Mesendoderm (in vitro differentiated cells): Measurements from ENCODE around the gene PITPNC1. TPM values are rescaled to one million over a fixed set of nuclear protein-coding genes. Genes with fewer than 3 reads are reported as not detected.
A peak's percentile ranks its signal among the peaks of the same experiment; 100 is the strongest.
"Not testable (repeated sequence)": the region's sequence is repeated elsewhere in the genome, so short reads cannot be mapped to it uniquely, and the experiment has no call there.

Source experiments
- DNase-seq: peaks from one replicate; pipeline ENCODE4 v3.0.0; 2013
- H2AK5ac ChIP-seq: 2 replicates; pipeline ENCODE4 v1.6.1; 2013; ENCODE audit warnings: low read length, inconsistent platforms
- H2BK120ac ChIP-seq: 2 replicates; pipeline ENCODE4 v1.6.1; 2013; ENCODE audit warnings: low read depth, mild to moderate bottlenecking, low read length, moderate library complexity, mixed read lengths
- H2BK15ac ChIP-seq: replicated peaks from 2 replicates; pipeline ENCODE4 v1.6.1; 2013; ENCODE audit warnings: low read depth, mild to moderate bottlenecking, moderate library complexity
- H2BK5ac ChIP-seq: 2 replicates; pipeline ENCODE4 v1.6.1; 2013; ENCODE audit warnings: low read length, inconsistent platforms
- H3K18ac ChIP-seq: 2 replicates; pipeline ENCODE4 v1.6.1; 2013; ENCODE audit warnings: mild to moderate bottlenecking, low read length, mixed read lengths
- H3K23ac ChIP-seq: one replicate; pipeline ENCODE4 v1.6.1; 2013; ENCODE audit warnings: low read length
- H3K27ac ChIP-seq: 2 replicates; pipeline ENCODE4 v1.5.1; 2013; ENCODE audit warnings: low read depth, mild to moderate bottlenecking, inconsistent platforms, low read length, moderate library complexity
- H3K27me3 ChIP-seq: 2 replicates; pipeline ENCODE4 v1.6.1; 2013; ENCODE audit warnings: low read length, control low read depth, mild to moderate bottlenecking, inconsistent platforms; ENCODE audit not compliant: insufficient read depth, poor library complexity
- H3K36me3 ChIP-seq: 2 replicates; pipeline ENCODE4 v1.6.1; 2013; ENCODE audit warnings: low read length, inconsistent platforms; ENCODE audit not compliant: control insufficient read depth, insufficient read depth
- H3K4ac ChIP-seq: one replicate; pipeline ENCODE4 v1.6.1; 2013; ENCODE audit warnings: low read depth, mild to moderate bottlenecking, low read length, moderate library complexity
- H3K4me1 ChIP-seq: 2 replicates; pipeline ENCODE4 v1.6.1; 2013; ENCODE audit warnings: low read depth, low read length, inconsistent platforms; ENCODE audit not compliant: control insufficient read depth
- H3K4me2 ChIP-seq: 2 replicates; pipeline ENCODE4 v1.6.1; 2013; ENCODE audit warnings: low read length
- H3K4me3 ChIP-seq: 2 replicates; pipeline ENCODE4 v1.5.1; 2013; ENCODE audit warnings: mild to moderate bottlenecking, low read length
- H3K56ac ChIP-seq: one replicate; pipeline ENCODE4 v1.6.1; 2013; ENCODE audit warnings: low read length
- H3K79me1 ChIP-seq: 2 replicates; pipeline ENCODE4 v1.6.1; 2013; ENCODE audit warnings: low read length, inconsistent platforms
- H3K79me2 ChIP-seq: 2 replicates; pipeline ENCODE4 v1.6.1; 2013; ENCODE audit warnings: mild to moderate bottlenecking, low read length; ENCODE audit not compliant: control insufficient read depth, insufficient read depth
- H3K9ac ChIP-seq: 2 replicates; pipeline ENCODE4 v1.6.1; 2013; ENCODE audit warnings: low read length, inconsistent platforms
- H4K5ac ChIP-seq: one replicate; pipeline ENCODE4 v1.6.1; 2013; ENCODE audit warnings: low read length
- H4K8ac ChIP-seq: one replicate; pipeline ENCODE4 v1.6.1; 2013; ENCODE audit warnings: low read depth, mild to moderate bottlenecking, control low read depth, low read length, moderate library complexity
- WGBS: extraction: QIAGEN DNeasy Blood & Tissue Kit; methylation state at CpG from one replicate; pipeline ENCODE4 v1.1.7; 2013; ENCODE audit warnings: low lambda C conversion rate, missing lambda C conversion rate; ENCODE audit not compliant: insufficient coverage; ENCODE audit errors: extremely low coverage; 5-methylcytosine and 5-hydroxymethylcytosine counted together
- polyA plus RNA-seq, 2 experiments: library from polyadenylated mRNA; stranded (reverse); fragments of 200-250 nt; gene quantifications; one replicate each; pipeline ENCODE4 v1.2.3, GENCODE V29; 2013

Gene PITPNC1
- 54.2 TPM for polyA plus RNA-seq (2013, experiment 1 of 2)
- 52.1 TPM for polyA plus RNA-seq (2013, experiment 2 of 2)

DNA sequence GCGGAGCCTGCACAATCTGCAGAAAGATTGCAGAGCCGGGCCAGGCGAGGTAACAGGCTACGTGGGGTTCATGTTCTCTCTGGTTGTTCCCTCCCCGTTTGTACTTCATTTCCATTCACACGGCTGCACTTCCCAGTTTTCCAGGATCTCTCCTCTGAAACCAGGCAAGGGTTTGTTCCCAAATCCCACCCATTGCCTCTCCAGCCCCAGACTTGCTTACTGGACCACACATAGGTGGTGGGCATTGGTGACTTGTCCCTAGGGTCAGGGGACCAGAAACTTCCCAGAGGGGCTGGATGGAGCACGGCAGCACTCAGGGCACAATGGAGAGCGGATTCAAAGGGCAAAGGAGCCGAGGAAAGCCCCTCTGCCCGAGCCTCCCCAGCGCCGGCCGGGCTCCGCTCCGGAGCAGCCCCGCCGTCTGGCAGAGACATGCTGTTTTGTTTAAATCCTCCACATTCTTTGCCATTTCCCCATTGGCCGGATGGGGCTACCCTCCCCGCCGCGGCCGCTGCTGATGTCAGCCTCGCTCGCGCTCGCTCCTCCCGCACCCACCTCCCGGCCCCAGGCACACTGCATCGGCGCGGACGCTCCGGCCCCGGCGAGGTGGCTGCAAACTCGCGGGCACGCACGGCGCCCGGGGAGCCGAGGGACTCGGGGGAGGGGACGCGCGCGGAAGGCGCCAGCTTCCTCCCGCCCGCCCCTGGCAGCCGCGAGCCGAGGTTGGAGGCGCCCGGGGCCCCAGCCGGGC is at the start of gene PITPNC1:
Gene PITPNC1, plus strand, starts transcription at position 545 of the 751 bp plus-strand sequence.
- peak within 1 kb of the TSS; percentile 87 for H2BK5ac ChIP-seq
- H3K27me3 ChIP-seq, result no peaks in the 10 kb centered on the region
- peak within 1 kb of the TSS; percentile 15 for H4K8ac ChIP-seq
- peak within 1 kb of the TSS; percentile 38 for H3K4me3 ChIP-seq
- no peak within 1 kb of the TSS for H3K23ac ChIP-seq
- H3K79me1 ChIP-seq, result peaks cover 8% of the 10 kb centered on the region
- peaks cover 12% of the 10 kb centered on the region for H3K79me2 ChIP-seq
- peaks cover 4% of the 10 kb centered on the region for H3K4me1 ChIP-seq
- no peak within 1 kb of the TSS for H2AK5ac ChIP-seq
- peak within 1 kb of the TSS; percentile 96 for H3K27ac ChIP-seq
- peak within 1 kb of the TSS; percentile 75 for H3K9ac ChIP-seq
- H4K5ac ChIP-seq, result no peak within 1 kb of the TSS
- H3K4me2 ChIP-seq, result peak within 1 kb of the TSS; percentile 91
- no CpG with 5 or more reads among the region's 56 CpGs for WGBS
- peak; percentile 95 for DNase-seq
- no peak within 1 kb of the TSS for H2BK15ac ChIP-seq
- peak within 1 kb of the TSS; percentile 95 for H3K56ac ChIP-seq
- H3K4ac ChIP-seq, result peak within 1 kb of the TSS; percentile 63
- no peaks in the 10 kb centered on the region for H3K36me3 ChIP-seq
- H3K18ac ChIP-seq, result peak within 1 kb of the TSS; percentile 97
- no peak within 1 kb of the TSS for H2BK120ac ChIP-seq

- Histone ChIP-seq H3K4me3 (no peak overlapping the region), H3K4me1 (no peaks in the 10 kb centered on the region), H3K27ac (no peak overlapping the region), H3K4me2 (no peak overlapping the region), H3K27me3 (no peaks in the 10 kb centered on the region), H3K23ac (no peak overlapping the region), H3K56ac (no peak overlapping the region), H2BK15ac (no peak overlapping the region), H2BK120ac (no peak overlapping the region), H3K79me2 (no peaks in the 10 kb centered on the region), H4K5ac (no peak overlapping the region), H3K79me1 (no peaks in the 10 kb centered on the region), H4K8ac (no peak overlapping the region), H3K36me3 (no peaks in the 10 kb centered on the region), H3K4ac (no peak overlapping the region), H3K18ac (no peak overlapping the region), H2BK5ac (no peak overlapping the region), H2AK5ac (no peak overlapping the region), H3K9ac (no peak overlapping the region)
- no CpG with 5 or more reads among the region's 3 CpGs for WGBS
- DNase-seq, result no peak
Observed at GRCh38 chr17:67328026-67328425, 49.1 kb upstream of the PITPNC1 start.

DNA sequence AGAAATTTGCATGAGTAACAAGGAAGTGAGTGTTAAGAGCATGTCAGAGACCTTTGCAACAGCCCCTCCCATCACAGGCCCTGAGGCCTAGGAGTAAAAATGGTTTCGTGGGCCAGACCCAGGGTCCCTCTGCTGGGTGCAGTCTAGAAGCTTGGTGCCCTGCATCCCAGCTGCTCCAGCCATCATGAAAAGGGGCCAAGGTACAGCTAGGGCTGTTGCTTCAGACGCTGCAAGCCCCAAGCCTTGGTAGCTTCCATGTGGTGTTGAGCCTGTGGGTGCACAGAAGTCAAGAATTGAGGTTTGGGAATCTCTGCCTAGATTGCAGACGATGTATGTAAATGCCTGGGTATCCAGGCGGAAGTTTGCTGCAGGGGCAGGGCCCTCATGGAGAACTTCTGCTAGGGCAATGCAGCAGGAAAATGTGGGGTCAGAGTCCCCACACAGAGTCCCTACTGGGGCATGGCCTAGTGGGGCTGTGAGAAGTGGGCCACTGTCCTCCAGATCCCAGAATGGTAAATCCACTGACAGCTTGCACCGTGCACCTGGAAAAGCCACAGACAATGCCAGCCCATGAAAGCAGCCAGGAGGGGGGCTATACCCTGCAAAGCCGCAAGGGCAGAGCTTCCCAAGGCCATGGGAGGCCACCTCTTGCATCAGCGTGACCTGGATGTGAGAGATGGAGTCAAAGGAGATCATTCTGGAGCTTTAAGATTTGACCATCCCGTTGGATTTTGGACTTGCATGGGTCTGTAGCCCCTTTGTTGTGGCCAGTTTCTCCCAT is 45.5 kb upstream of the PITPNC1 start:
- H2AK5ac ChIP-seq, H3K18ac ChIP-seq, H4K5ac ChIP-seq, H3K36me3 ChIP-seq, H3K56ac ChIP-seq, H3K79me2 ChIP-seq, H3K4me1 ChIP-seq, H3K27me3 ChIP-seq, H4K8ac ChIP-seq, H3K23ac ChIP-seq, H3K27ac ChIP-seq, H3K4me2 ChIP-seq, H3K4me3 ChIP-seq, H3K9ac ChIP-seq, H2BK15ac ChIP-seq, H2BK120ac ChIP-seq, H3K4ac ChIP-seq, H3K79me1 ChIP-seq, H2BK5ac ChIP-seq: not testable (repeated sequence)
- no CpG with 5 or more reads among the region's 8 CpGs for WGBS
- DNase-seq, result peak; percentile 21

GRCh38 chr17:67332162-67332508 is 44.9 kb upstream of the PITPNC1 start:
- H3K23ac ChIP-seq, H3K4me3 ChIP-seq, H3K56ac ChIP-seq, H3K36me3 ChIP-seq, H3K4me1 ChIP-seq, H3K4me2 ChIP-seq, H2BK120ac ChIP-seq, H3K79me1 ChIP-seq, H2BK5ac ChIP-seq, H3K4ac ChIP-seq, H3K18ac ChIP-seq, H3K9ac ChIP-seq, H2AK5ac ChIP-seq, H2BK15ac ChIP-seq, H4K8ac ChIP-seq, H3K27me3 ChIP-seq, H3K79me2 ChIP-seq, DNase-seq, H4K5ac ChIP-seq, H3K27ac ChIP-seq: not testable (repeated sequence)
- WGBS, result no CpG with 5 or more reads among the region's 1 CpG

DNA sequence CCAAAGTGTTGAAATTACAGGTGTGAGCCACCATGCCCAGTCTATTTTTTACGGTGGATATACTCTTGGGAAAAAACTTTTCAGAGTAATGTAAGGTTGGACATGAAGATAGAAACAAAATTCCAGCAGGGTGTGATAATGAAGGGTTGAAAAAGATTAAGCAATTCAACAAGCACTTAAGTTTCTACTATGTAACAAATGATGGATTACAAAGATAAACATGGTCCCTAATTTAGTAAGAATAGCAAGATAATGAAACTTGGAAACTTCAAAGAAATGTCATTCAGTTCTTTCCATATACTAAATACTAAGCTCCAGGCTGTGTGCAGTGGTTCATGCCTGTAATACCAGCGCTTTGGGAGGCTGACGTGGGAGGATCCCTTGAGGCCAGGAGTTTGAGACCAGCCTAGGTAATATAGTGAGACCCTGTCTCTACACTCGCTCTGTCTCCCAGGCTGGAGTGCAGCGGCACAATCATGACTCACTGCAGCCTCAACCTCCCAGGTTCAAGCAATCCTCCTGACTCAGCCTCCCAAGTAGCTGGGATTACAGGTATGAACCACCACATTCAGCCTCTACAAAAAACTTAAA is 41.7 kb upstream of the PITPNC1 start:
- no peaks in the 10 kb centered on the region for H3K79me2 ChIP-seq
- no peak overlapping the region for H3K56ac ChIP-seq
- H2AK5ac ChIP-seq, result no peak overlapping the region
- H3K4me3 ChIP-seq, result no peak overlapping the region
- H2BK15ac ChIP-seq, result no peak overlapping the region
- no peaks in the 10 kb centered on the region for H3K4me1 ChIP-seq
- H3K27me3 ChIP-seq, result no peaks in the 10 kb centered on the region
- no CpG with 5 or more reads among the region's 5 CpGs for WGBS
- no peaks in the 10 kb centered on the region for H3K36me3 ChIP-seq
- H4K8ac ChIP-seq, result no peak overlapping the region
- H2BK5ac ChIP-seq, result no peak overlapping the region
- no peak overlapping the region for H3K18ac ChIP-seq
- H4K5ac ChIP-seq, result no peak overlapping the region
- H3K9ac ChIP-seq, result no peak overlapping the region
- H3K4ac ChIP-seq, result no peak overlapping the region
- H3K23ac ChIP-seq, result no peak overlapping the region
- no peak overlapping the region for H2BK120ac ChIP-seq
- DNase-seq, result no peak
- no peak overlapping the region for H3K4me2 ChIP-seq
- no peaks in the 10 kb centered on the region for H3K79me1 ChIP-seq
- no peak overlapping the region for H3K27ac ChIP-seq
